Nephron progenitor cell (in vitro differentiated cells): ENCODE measurements around the gene CD69.

Experiments used
- DNase-seq: peaks from one replicate; pipeline ENCODE4 v3.0.0; 2021
- H3K27ac Mint-ChIP-seq: 2 replicates; pipeline ENCODE4 v1.8.0; 2021; ENCODE audit warnings: mild to moderate bottlenecking, moderate library complexity, mixed read lengths
- H3K27me3 Mint-ChIP-seq: 2 replicates; pipeline ENCODE4 v1.8.0; 2021; ENCODE audit warnings: mild to moderate bottlenecking, low read depth, mixed read lengths; ENCODE audit not compliant: poor library complexity
- H3K36me3 Mint-ChIP-seq: 2 replicates; pipeline ENCODE4 v1.8.0; 2021; ENCODE audit warnings: low read depth, mixed read lengths
- H3K4me1 Mint-ChIP-seq: 2 replicates; pipeline ENCODE4 v1.8.0; 2021; ENCODE audit warnings: mixed read lengths
- H3K4me3 Mint-ChIP-seq: 2 replicates; pipeline ENCODE4 v1.8.0; 2021; ENCODE audit warnings: mild to moderate bottlenecking, moderate library complexity, mixed read lengths
- H3K9me3 Mint-ChIP-seq: 2 replicates; pipeline ENCODE4 v1.8.0; 2021; ENCODE audit warnings: mild to moderate bottlenecking, moderate library complexity, mixed read lengths
- CTCF ChIP-seq: fragments of 200-600 bp; sonication (generic); IDR thresholded peaks from 2 replicates; pipeline ENCODE4 v1.5.0; 2021; ENCODE audit warnings: antibody characterized with exemption

CD69 gene

GRCh38 chr12:9725213-9725870 is 35.4 kb downstream of the CD69 start:
- no peak overlapping the region for H3K4me3 Mint-ChIP-seq

GRCh38 chr12:9724023-9724422 is 36.7 kb downstream of the CD69 start:
- H3K4me1 Mint-ChIP-seq = no peaks in the 10 kb centered on the region
- no peak for DNase-seq
- H3K36me3 Mint-ChIP-seq = no peaks in the 10 kb centered on the region
- no peak for TF ChIP-seq CTCF
- H3K9me3 Mint-ChIP-seq = no peaks in the 10 kb centered on the region
- no peak overlapping the region for H3K27ac Mint-ChIP-seq
- H3K4me3 Mint-ChIP-seq = no peak overlapping the region
- H3K27me3 Mint-ChIP-seq = peaks cover 5% of the 10 kb centered on the region

More at GRCh38 chr12:9725213-9725870, 35.4 kb downstream of the CD69 start:
- no peaks in the 10 kb centered on the region for H3K9me3 Mint-ChIP-seq
- no peaks in the 10 kb centered on the region for H3K36me3 Mint-ChIP-seq
- H3K27ac Mint-ChIP-seq = no peak overlapping the region
- H3K4me1 Mint-ChIP-seq = no peaks in the 10 kb centered on the region
- DNase-seq = no peak
- no peak for TF ChIP-seq CTCF
- peaks cover 5% of the 10 kb centered on the region for H3K27me3 Mint-ChIP-seq

GRCh38 chr12:9721394-9722092 is 39.2 kb downstream of the CD69 start:
- Mint-ChIP-seq H3K27me3 (peaks cover 5% of the 10 kb centered on the region), H3K9me3 (no peaks in the 10 kb centered on the region), H3K36me3 (no peaks in the 10 kb centered on the region), H3K4me3 (no peak overlapping the region), H3K27ac (no peak overlapping the region), H3K4me1 (no peaks in the 10 kb centered on the region)
- TF ChIP-seq CTCF = no peak
- DNase-seq = no peak

GRCh38 chr12:9719790-9720189 is 40.9 kb downstream of the CD69 start:
- H3K9me3 Mint-ChIP-seq = no peaks in the 10 kb centered on the region
- H3K27me3 Mint-ChIP-seq = peaks cover 5% of the 10 kb centered on the region
- no peak for TF ChIP-seq CTCF
- H3K36me3 Mint-ChIP-seq = no peaks in the 10 kb centered on the region
- no peak overlapping the region for H3K27ac Mint-ChIP-seq
- DNase-seq = no peak
- H3K4me1 Mint-ChIP-seq = peaks cover 5% of the 10 kb centered on the region
- H3K4me3 Mint-ChIP-seq = no peak overlapping the region

GRCh38 chr12:9718968-9719367 is 41.7 kb downstream of the CD69 start:
- no peak overlapping the region for H3K27ac Mint-ChIP-seq
- H3K4me3 Mint-ChIP-seq = no peak overlapping the region
- H3K9me3 Mint-ChIP-seq = no peaks in the 10 kb centered on the region
- H3K4me1 Mint-ChIP-seq = peaks cover 5% of the 10 kb centered on the region
- no peak for DNase-seq
- no peaks in the 10 kb centered on the region for H3K36me3 Mint-ChIP-seq
- no peak for TF ChIP-seq CTCF
- peaks cover 5% of the 10 kb centered on the region for H3K27me3 Mint-ChIP-seq
